ENCODE measurements around the gene WDR72.
A peak's percentile ranks its signal among the peaks of the same experiment; 100 is the strongest.
"Not testable (repeated sequence)": the region's sequence is repeated elsewhere in the genome, so short reads cannot be mapped to it uniquely, and the experiment has no call there.

WDR72 gene

GRCh38 chr15:53588773-53589172, 170.7 kb downstream of the WDR72 start:
- DNase-seq, result no peak

GRCh38 chr15:53586799-53587198, 172.7 kb downstream of the WDR72 start:
- peak; percentile 48 for DNase-seq

- no peak for DNase-seq
Measured at GRCh38 chr15:53581513-53581912, 177.9 kb downstream of the WDR72 start.

GRCh38 chr15:53580366-53580765, 179.1 kb downstream of the WDR72 start:
- DNase-seq, result no peak

GRCh38 chr15:53576841-53577240, 182.6 kb downstream of the WDR72 start:
- DNase-seq, result no peak

GRCh38 chr15:53573091-53573490, 186.4 kb downstream of the WDR72 start:
- no peak for DNase-seq

GRCh38 chr15:53569751-53570480, 189.5 kb downstream of the WDR72 start:
- DNase-seq, result no peak

- no peak for DNase-seq
Measured at GRCh38 chr15:53566912-53567311, 192.6 kb downstream of the WDR72 start.

GRCh38 chr15:53565721-53566120, 193.7 kb downstream of the WDR72 start:
- DNase-seq, result no peak

GRCh38 chr15:53564647-53565046, 194.8 kb downstream of the WDR72 start:
- DNase-seq, result no peak

- DNase-seq, result no peak
Measured at GRCh38 chr15:53563627-53564026, 195.8 kb downstream of the WDR72 start.

- DNase-seq, result no peak
Measured at GRCh38 chr15:53559364-53560277, 199.8 kb downstream of the WDR72 start.

- no peak for DNase-seq
Measured at GRCh38 chr15:53558384-53558783, 201.1 kb downstream of the WDR72 start.

- no peak for DNase-seq
Measured at GRCh38 chr15:53555226-53555625, 204.2 kb downstream of the WDR72 start.

GRCh38 chr15:53549697-53550305, 209.7 kb downstream of the WDR72 start:
- no peak for DNase-seq

GRCh38 chr15:53548236-53548635, 211.2 kb downstream of the WDR72 start:
- DNase-seq, result no peak

- not testable (repeated sequence) for DNase-seq
Measured at GRCh38 chr15:53540626-53541300, 218.7 kb downstream of the WDR72 start.

GRCh38 chr15:53539878-53540277, 219.6 kb downstream of the WDR72 start:
- no peak for DNase-seq

- DNase-seq, result no peak
Measured at GRCh38 chr15:53536479-53537120, 222.9 kb downstream of the WDR72 start.

- DNase-seq, result no peak
Measured at GRCh38 chr15:53535886-53536285, 223.6 kb downstream of the WDR72 start.

GRCh38 chr15:53534105-53534839, 225.2 kb downstream of the WDR72 start:
- DNase-seq, result no peak

- DNase-seq, result no peak
Measured at GRCh38 chr15:53530761-53531160, 228.7 kb downstream of the WDR72 start.

Data from stimulated activated CD8-positive, alpha-beta memory T cell treated with anti-CD3 and anti-CD28 coated beads, Interleukin-4, amount 100 ng/mL, for 48 hours (primary cell).